HG02852 (cell line): ENCODE data around the gene PCDHGA9.
"Not testable (repeated sequence)": the region's sequence is repeated elsewhere in the genome, so short reads cannot be mapped to it uniquely, and the experiment has no call there.

Experiments
- ATAC-seq: cut with Tn5 transposase; IDR thresholded peaks from one replicate; pipeline ENCODE4 v1.9.1; 2021; ENCODE audit warnings: mild to moderate bottlenecking, moderate library complexity; ENCODE audit not compliant: unreplicated experiment

The PCDHGA9 gene

DNA sequence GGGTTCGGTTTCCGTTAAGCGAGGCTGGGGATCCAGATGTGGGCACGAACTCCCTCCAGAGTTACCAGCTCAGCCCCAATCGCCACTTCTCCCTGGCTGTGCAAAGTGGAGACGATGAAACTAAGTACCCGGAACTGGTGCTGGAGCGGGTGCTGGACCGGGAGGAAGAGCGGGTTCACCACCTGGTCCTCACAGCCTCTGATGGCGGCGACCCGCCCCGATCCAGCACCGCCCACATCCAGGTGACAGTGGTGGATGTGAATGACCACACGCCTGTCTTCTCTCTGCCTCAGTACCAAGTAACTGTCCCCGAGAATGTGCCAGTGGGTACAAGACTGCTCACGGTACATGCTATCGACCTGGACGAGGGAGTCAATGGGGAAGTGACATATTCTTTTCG, 19.2 kb upstream of the PCDHGA9 start:
- ATAC-seq = no peak

- ATAC-seq = no peak
These were observed 17.9 kb upstream of the PCDHGA9 start for GRCh38 chr5:141384471-141385267.

DNA sequence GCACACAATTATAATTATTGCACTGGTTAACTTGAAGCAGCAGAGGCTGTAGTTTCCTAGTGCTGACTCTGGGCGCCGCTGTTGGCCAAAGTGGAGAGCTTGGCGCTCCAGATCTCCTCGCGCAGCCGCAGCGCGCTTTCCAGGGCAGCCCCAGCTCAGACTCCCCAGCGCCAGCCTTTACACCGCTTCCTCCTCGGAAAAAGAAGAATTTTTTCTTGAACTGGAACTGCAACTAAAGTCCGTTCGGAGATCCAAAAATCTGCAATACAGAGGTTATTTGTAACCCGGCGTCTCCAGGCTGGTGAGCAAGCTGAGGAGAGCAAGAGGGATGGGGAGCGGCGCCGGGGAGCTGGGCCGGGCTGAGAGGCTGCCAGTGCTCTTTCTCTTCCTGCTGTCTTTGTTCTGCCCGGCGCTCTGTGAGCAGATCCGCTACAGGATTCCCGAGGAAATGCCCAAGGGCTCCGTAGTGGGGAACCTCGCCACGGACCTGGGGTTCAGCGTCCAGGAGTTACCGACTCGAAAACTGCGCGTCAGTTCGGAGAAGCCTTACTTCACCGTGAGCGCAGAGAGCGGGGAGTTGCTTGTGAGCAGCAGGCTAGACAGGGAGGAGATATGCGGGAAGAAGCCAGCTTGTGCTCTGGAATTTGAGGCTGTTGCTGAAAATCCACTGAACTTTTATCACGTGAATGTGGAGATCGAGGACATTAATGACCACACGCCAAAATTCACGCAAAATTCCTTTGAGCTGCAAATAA, 14.8 kb upstream of the PCDHGA9 start, which contains the start of gene PCDHGB4:
Gene PCDHGB4, plus strand, starts transcription at position 142 of the 755 bp plus-strand sequence. Its CDS starts 187 bp downstream, at position 329.
- ATAC-seq = peak; percentile 87

DNA sequence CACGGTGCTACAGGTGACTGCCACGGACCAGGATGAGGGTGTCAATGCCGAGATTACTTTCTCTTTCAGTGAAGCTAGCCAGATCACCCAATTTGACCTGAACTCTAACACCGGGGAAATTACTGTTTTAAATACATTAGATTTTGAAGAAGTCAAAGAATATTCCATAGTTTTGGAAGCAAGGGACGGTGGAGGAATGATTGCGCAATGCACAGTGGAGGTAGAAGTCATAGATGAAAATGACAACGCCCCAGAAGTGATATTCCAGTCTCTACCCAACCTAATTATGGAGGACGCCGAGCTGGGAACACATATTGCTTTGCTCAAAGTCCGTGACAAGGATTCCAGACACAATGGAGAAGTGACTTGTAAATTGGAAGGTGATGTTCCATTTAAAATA, 13.9 kb upstream of the PCDHGA9 start:
- no peak for ATAC-seq

DNA sequence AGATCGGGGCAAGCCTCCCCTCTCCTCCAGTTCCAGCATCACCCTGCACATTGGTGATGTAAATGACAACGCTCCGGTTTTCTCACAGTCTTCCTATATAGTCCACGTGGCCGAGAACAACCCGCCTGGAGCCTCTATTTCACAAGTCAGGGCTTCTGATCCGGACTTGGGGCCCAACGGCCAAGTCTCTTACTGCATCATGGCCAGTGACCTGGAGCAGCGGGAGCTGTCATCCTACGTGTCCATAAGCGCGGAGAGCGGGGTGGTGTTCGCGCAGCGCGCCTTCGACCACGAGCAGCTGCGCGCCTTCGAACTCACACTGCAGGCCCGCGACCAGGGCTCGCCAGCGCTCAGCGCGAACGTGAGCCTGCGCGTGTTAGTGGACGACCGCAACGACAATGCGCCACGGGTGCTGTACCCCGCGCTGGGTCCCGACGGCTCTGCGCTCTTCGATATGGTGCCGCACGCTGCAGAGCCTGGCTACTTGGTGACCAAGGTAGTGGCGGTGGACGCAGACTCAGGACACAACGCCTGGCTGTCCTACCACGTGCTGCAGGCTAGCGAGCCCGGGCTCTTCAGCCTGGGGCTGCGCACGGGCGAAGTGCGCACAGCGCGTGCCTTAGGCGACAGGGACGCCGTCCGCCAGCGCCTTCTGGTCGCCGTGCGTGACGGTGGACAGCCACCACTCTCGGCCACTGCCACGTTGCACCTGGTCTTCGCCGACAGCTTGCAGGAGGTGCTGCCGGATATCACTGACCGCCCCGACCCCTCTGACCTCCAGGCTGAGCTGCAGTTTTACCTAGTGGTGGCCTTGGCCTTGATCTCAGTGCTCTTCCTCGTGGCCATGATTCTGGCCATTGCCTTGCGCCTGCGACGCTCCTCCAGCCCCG, 13.2 kb upstream of the PCDHGA9 start:
- no peak for ATAC-seq

DNA sequence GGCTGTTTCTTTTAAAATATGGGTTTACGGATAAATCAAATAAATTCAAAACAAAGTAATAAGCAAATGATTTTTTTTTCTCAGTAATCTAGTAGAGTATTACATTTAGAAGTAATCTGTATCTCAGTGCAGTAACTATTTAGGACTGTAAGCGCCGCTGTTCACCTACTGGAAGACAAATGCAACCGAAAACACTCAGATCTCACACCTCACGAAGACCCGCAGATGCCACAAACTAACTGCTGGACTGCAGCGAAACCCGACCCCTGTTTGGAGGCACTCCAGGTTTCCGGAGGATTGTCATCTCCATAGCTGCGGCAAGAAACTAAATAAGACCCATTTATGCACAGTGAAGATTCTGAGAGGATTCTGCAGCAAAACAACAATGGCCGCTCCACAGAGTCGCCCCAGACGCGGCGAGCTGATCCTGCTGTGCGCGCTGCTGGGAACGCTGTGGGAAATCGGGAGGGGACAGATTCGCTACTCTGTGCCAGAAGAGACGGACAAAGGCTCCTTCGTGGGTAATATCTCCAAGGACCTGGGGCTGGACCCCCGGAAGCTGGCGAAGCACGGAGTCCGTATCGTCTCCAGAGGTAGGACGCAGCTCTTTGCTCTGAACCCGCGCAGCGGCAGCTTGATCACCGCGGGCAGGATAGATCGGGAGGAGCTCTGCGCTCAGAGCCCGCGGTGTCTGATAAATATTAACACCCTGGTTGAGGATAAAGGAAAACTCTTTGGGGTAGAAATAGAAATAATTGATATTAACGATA, 10.0 kb upstream of the PCDHGA9 start, which contains the start of gene PCDHGA8:
Gene PCDHGA8, plus strand, starts transcription at position 205 of the 770 bp plus-strand sequence. Its CDS starts 181 bp downstream, at position 386.
- no peak for ATAC-seq

GRCh38 chr5:141393267-141393666, 9.3 kb upstream of the PCDHGA9 start:
- no peak for ATAC-seq

GRCh38 chr5:141394401-141395187, 8.0 kb upstream of the PCDHGA9 start:
- not testable (repeated sequence) for ATAC-seq

GRCh38 chr5:141397756-141398551, 4.6 kb upstream of the PCDHGA9 start, which contains the start of gene PCDHGB5:
Gene PCDHGB5, plus strand, starts transcription at chr5:141397947. Its CDS starts 181 bp downstream, at chr5:141398128.
- peak; percentile 98 for ATAC-seq

DNA sequence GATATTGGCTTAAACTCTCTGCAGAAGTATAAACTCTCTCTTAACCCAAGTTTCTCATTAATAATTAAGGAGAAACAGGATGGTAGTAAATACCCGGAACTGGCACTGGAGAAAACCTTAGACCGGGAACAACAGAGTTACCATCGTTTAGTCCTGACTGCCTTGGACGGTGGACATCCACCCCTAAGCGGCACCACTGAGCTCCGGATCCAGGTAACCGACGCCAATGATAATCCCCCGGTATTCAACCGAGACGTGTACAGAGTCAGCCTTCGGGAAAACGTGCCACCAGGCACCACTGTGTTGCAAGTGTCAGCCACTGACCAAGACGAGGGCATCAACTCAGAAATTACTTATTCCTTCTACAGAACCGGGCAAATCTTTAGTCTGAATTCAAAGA, 4.0 kb upstream of the PCDHGA9 start:
- no peak for ATAC-seq

- no peak for ATAC-seq
These were observed 2.9 kb upstream of the PCDHGA9 start for GRCh38 chr5:141399555-141400258.

GRCh38 chr5:141403387-141403786, 809 bp downstream of the PCDHGA9 start:
- ATAC-seq = no peak

DNA sequence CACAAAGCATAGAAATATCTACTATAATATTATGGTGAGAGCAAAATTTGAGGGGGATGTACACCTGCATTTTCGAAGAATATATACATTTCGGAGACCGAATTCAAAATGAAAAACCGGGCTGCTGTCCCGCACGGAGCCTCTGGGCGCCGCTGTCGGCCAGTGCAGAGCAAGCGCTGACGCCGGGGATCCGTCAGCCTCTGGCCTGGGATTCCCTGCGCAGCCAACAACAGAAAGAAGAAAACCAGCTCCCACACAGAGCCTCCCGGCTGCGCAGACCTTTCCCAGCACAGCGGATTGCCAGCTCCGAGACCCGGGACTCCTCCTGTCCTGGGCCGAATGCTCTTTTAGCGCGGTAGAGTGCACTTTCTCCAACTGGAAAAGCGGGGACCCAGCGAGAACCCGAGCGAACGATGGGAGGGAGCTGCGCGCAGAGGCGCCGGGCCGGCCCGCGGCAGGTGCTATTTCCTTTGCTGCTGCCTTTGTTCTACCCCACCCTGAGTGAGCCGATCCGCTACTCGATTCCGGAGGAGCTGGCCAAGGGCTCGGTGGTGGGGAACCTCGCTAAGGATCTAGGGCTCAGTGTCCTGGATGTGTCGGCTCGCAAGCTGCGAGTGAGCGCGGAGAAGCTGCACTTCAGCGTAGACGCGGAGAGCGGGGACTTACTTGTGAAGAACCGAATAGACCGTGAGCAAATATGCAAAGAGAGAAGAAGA, 5.4 kb downstream of the PCDHGA9 start, which contains the start of gene PCDHGB6:
Gene PCDHGB6, plus strand, starts transcription at position 232 of the 716 bp plus-strand sequence. Its CDS starts 182 bp downstream, at position 414.
- ATAC-seq = peak; percentile 67

DNA sequence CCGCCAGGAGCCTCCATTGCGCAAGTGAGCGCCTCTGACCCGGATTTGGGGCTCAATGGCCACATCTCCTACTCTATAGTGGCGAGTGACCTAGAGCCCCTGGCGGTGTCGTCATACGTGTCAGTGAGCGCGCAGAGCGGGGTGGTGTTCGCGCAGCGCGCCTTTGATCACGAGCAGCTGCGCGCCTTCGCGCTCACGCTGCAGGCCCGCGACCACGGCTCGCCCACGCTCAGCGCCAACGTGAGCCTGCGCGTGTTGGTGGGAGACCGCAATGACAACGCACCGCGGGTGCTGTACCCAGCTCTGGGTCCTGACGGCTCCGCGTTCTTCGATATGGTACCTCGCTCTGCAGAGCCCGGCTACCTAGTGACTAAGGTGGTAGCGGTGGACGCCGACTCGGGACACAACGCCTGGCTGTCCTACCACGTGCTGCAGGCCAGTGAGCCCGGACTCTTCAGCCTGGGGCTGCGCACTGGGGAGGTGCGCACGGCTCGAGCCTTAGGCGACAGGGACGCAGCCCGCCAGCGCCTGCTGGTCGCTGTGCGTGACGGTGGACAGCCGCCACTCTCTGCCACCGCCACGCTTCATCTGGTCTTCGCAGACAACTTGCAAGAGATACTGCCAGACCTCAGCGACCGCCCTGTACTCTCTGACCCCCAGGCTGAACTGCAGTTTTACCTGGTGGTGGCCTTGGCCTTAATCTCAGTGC, 7.2 kb downstream of the PCDHGA9 start:
- no peak for ATAC-seq

GRCh38 chr5:141411575-141411974, 9.0 kb downstream of the PCDHGA9 start:
- no peak for ATAC-seq

GRCh38 chr5:141412854-141413539, 10.4 kb downstream of the PCDHGA9 start, which contains the start of gene PCDHGA10:
Gene PCDHGA10, plus strand, starts transcription at chr5:141412987. Its CDS starts 189 bp downstream, at chr5:141413176.
- peak; percentile 65 for ATAC-seq
